NB4 (cell line): ENCODE measurements around the gene PRORP.
"Not testable (repeated sequence)": the region's sequence is repeated elsewhere in the genome, so short reads cannot be mapped to it uniquely, and the experiment has no call there.

ENCODE experiments used
- CTCF ChIP-seq: IDR thresholded peaks from one replicate; pipeline ENCODE4 v1.5.1; 2012; ENCODE audit warnings: low read depth, low read length
- POLR2A ChIP-seq: IDR thresholded peaks from 2 replicates; pipeline ENCODE4 v1.6.1; 2011; ENCODE audit warnings: mild to moderate bottlenecking; ENCODE audit not compliant: insufficient read length; ENCODE audit errors: extremely low read depth

- not testable (repeated sequence) for TF ChIP-seq POLR2A, CTCF
These were observed 30.2 kb downstream of the PRORP start for GRCh38 chr14:35152531-35152930.
